ENCODE results near the gene PLEKHF1. TPM values are rescaled to one million over a fixed set of nuclear protein-coding genes. Genes with fewer than 3 reads are reported as not detected.

The PLEKHF1 gene
- total RNA-seq, result 8.2 TPM

GRCh38 chr19:29665215-29665825, at the start of gene PLEKHF1:
TSS of gene PLEKHF1 (plus strand) at chr19:29665461. CDS start at chr19:29673840, 8,379 bp downstream.

GRCh38 chr19:29714953-29715700, 49.9 kb downstream of the PLEKHF1 start, which contains the start of gene C19orf12:
TSS of gene C19orf12 (minus strand) at chr19:29715261. CDS start at chr19:29708413, 6,848 bp downstream.

Other genes starting within 250 kb of the PLEKHF1 start
- gene VSTM2B, start 139.5 kb upstream of the PLEKHF1 start, total RNA-seq, result 0.18 TPM
- gene POP4, start 59.2 kb upstream of the PLEKHF1 start, total RNA-seq, result 72.2 TPM
- gene C19orf12, start 49.8 kb downstream of the PLEKHF1 start, total RNA-seq, result 21.0 TPM
- gene CCNE1, start 146.5 kb downstream of the PLEKHF1 start, total RNA-seq, result 3.6 TPM

All from metanephros (tissue), 1 donor.